GM19099 (cell line): Measurements from ENCODE around the gene RAD51D.

Source experiments
- POLR2A ChIP-seq: IDR thresholded peaks from 3 replicates; pipeline ENCODE4 v1.6.1; 2011; ENCODE audit warnings: low read depth; ENCODE audit not compliant: insufficient read length; ENCODE audit errors: extremely low read depth

RAD51D gene

DNA sequence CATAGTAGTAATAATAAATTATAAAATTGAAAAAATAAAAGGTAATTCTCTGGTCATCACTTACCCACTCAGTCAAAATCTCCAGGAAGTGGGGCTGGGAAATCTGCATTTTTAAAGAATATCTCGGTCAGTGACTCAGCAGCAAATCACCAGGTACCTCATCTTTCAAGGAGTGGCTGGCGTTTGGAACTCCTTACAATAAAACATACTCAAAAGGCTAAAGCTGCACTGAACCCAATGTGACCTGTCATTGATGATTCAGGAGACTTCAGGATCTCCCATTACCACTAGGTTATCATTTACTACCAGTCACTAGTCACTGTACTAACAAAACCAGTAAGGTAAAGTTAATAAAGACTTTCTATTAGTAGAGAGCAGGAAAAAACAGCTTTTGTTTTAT is 34.7 kb downstream of the RAD51D start:
- no peak for TF ChIP-seq POLR2A

DNA sequence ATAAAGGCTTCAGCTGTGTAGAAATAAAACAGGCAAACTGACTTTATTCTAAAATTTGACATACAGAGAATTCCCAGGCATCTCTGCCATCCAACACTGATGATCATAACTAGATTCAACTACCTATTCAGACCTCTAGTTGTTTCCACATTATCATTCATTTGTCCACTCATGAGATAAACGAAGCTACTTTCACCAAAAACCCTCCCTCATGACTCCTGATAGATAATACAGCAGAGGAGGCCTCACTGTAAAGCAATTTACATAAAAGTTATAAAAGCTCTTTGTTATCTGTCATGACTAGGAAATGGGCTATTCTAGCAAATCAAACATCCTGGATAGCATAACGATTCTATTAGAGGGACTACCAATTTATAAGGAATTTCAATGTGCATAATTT is 36.6 kb downstream of the RAD51D start:
- TF ChIP-seq POLR2A: no peak

DNA sequence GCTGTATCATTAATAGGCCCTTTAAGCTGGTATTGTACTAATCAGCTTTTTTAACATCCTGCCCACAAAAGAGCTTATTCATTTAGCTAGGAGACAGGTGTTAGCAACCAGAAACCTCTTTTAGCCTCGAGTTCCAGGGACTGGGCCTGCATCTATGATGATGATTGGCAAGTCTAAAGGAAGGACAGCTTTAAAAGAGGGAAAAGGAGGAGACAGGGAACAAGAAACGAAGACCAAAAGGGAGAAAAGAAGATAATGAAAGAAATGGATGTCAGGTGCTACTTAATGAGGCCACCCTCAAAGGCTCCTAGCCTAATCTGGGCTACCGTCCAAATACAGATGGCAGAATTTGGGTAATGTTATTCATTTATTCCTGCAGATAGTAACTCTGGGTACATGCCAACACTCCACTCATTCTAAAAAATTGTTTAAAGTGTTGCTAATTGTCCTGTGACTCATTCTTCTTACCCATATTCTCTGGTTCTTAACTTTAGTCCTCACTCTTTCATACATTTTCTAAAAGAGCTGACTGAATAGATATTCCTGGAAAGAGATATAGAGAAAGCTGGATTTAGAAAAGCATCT is 37.5 kb downstream of the RAD51D start:
- TF ChIP-seq POLR2A: peak; percentile 17

DNA sequence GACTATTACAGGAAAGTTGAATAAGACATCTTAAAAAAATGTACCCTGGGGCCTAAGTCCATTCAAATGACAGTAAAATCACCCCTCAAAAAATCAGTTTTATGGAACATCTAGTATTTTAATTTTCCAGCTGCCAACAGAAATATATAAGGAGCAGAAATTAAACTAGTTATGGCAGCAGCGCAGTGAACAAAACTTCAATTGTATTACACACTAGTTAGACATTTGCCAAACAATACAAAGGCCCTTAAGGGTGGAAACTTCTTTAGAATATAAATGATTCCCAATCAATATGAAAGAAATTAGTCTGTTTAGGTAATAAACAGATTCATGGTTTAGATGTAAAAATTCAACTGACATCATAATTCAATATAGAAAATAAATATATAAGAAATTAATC is 38.0 kb downstream of the RAD51D start:
- no peak for TF ChIP-seq POLR2A

DNA sequence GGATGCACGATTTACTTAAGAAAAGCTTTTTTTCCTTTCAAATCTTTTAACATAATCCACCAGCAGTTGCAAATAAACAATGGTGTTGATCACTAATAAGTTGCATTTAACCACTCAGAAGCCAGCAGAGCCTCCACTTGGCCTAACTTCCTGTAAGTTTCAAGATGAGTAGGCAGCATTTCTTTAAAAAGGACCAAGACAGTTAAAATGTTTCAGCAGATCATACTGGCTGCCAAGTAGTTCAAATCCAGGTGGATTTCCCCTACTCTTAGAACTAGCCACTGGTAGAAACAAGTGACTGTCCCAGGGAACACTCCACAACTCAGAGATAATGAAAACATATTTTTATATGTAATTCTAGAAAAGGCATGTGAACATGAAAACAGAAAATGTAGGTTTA is 39.1 kb downstream of the RAD51D start:
- TF ChIP-seq POLR2A: peak; percentile 33

DNA sequence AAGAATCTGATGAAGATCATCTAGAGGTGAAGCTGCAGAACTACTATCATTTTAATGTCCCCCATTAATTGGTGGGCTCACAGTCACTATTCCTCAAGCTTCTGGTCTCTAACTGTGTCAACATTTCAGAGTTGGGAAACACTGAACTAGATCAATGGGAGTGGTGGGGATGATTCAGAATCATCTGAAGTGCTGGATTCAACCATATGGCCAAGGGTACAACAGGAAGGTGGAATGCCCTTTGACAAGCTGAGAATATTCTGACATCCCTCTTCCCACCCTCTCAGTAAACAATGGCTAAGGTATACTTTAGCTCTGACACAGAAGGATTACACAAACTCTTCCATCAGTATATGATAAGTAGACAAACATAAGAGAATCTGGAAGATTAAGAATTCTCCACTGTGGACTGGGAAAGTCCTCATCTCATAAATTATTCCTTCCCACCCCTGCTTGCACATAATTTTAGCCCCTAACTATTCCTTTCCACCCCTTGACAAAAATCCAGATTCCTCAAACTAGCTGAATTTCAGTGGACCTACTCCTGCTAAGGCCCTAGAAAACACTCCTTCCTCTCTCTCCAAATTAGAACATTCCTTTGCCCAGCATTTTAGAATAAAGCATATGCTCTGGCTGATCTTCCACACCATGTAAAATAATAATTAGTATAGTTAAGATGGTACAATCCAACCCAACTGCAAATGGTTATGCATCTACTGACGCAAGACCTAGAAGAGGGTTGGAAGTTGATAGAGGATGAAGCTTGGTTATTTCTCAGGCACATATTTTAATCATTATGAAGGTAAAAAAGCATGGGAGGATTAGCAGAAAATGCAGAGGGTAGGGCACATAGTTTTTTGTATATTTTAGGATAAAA is 39.9 kb downstream of the RAD51D start:
- no peak for TF ChIP-seq POLR2A

DNA sequence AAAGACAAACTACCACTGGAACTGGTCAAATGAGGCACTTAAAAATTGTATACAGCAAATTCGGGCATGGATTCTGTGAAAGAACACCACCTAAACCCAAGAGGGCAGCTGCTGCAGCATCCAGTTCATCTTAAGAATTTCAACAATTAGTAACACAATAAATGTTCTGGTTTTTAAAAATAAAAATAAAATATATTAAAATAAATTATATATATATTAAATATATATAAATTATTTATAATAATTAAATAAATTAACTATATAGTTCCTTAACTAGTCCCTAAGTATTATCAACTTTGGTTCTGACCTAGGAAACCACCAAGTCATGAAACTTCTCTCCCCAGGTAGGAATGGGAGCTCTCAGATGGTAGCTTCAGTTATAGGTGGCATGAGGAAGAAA is 42.8 kb downstream of the RAD51D start:
- no peak for TF ChIP-seq POLR2A

DNA sequence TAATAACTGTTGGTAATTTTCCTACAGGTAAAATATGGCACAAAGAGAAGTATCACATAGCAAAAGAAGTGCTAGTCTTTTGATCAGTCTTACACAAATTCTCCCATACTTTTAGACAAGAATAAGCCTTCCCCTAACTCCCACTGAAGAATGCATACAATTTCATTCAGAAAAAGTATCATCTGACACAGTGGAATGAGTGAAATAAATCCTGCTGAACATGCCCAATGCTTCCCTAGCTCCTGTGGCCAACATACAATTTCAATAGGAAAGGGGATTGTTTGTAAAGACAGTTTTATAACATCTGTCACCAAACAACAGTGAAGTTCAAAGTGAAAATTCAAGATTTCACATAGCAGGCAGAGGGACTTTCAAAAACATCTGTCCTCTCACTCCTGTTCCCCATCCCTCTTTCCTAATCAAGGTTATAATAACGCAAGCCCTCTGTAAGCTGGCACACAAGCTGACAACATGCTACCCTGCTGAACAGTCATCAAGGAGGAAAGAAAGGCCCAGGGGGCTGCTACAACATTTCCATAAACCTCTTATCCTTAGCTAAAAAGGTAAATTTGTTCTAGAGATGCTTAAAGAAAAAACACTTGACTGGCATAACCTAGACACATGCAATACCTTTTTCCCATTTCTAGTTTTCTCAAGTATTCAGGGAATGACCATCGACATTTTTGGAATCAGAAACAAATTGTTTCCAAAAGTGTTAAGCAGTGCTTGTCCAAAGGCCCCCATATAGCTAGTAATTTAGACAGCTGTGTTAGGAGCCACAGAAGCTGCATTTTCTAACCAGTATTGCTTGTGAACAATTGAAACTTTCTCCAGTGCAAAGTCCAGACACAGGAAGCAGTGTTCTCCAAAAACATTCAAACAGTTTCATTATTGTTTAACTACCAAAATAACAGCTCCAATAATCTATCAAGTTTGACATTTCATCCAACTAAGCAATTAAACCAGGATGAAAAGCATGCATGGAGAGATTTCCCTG is 44.7 kb downstream of the RAD51D start:
- TF ChIP-seq POLR2A: no peak

DNA sequence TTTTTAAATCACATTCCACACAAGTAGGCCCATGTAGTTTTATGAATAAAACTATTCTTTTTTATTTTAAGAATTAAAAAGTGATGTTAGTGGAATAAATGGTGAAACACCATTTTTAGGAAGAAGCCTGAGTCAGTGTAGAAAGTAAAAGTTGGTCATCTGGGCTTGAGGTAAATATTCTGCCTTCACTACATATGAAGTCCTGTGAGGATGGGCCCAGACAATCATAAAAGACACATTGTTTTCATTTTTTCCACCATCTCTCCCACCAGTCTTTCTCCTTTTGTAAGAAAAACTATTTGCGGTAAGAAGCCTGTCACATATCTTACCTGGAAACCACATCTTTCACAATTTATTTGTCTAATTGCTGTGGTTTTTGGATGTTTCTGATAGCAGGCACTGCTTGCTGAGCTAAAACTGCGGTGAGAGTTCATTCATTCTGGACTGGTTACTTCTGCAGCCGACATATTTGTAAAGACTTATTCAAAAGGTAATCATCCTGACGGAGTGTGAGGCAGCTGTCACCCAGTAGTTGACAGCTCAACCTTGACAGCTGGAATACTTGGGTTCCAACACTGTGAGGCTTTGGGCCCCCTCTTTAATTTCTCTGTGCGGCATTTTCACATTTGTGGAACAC is 45.6 kb downstream of the RAD51D start:
- no peak for TF ChIP-seq POLR2A

DNA sequence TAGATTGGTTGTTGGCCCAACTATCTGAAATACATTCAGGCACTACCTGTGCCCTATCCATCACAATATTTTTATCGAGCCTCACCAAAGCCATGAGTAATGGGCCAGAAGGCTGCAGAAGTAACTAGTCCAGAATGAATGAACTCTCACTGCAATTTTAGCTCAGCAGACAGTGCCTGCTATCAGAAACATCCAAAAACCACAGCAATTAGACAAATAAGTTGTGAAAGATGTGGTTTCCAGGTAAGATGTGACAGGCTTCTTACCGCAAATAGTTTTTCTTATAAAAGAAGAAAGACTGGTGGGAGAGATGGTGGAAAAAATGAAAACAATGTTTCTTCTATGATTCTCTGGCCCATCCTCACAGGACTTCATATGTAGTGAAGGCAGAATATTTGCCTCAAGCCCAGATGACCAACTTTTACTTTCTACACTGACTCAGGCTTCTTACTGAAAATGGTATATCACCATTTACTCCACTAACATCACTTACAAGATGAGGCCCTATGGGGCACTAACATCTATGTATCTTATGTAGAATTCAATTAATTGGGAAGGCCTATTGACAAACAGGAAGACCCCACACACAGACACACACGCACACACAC is 46.4 kb downstream of the RAD51D start:
- no peak for TF ChIP-seq POLR2A

DNA sequence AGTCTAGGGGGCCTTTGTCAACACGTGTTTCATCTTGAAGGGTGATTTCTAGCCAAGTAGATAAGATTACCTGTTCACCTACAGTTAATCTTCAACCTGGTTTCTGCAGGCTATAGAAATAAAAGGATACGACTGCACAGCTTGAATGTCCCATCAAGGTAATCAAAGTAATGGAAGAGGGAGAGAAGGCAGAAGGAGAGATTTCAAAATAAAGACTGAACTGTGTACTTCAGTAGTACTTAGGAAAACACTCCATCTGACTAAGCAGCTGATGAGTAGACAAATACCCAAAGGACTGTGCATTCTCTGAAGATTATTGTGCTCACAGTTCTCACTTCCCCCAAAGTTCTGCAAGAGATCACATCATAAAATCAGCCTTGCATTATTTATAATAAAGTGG is 50.3 kb downstream of the RAD51D start:
- no peak for TF ChIP-seq POLR2A

DNA sequence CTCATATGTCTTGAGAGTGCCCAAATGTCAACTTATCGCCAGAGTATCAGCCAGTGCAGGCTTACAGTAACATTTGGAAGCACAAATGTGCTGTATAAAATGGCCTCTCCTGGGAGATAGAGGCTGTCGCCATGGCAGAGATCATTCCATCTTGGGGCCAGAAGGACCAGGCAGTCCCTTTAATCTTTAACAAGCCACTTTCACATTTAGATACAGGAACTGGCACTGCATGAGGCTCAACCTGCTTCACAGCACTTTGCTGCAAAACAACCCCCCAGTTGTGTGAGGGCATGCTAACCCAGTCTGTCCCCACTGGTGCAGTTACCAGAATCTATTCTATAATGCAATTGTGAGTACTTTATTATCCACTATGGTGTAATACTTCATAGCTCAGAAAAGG is 51.4 kb downstream of the RAD51D start:
- no peak for TF ChIP-seq POLR2A

DNA sequence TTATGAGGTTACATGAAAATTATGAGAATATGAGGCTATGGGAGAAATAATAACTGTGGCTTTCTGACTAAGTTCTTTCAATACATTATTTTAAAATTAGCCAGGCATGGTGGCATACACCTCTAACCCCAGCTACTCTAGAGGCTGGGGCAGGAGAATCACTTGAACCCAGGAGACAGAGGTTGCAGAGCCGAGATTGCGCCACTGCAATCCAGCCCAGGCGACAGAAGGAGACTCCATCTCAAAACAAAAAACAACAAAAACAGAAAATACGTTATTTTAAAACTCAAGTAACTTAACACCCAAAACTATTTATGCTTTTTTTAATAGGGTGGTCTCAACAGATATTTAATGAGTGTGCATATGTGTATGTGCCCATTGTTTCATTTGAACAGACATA is 53.8 kb downstream of the RAD51D start:
- TF ChIP-seq POLR2A: no peak

DNA sequence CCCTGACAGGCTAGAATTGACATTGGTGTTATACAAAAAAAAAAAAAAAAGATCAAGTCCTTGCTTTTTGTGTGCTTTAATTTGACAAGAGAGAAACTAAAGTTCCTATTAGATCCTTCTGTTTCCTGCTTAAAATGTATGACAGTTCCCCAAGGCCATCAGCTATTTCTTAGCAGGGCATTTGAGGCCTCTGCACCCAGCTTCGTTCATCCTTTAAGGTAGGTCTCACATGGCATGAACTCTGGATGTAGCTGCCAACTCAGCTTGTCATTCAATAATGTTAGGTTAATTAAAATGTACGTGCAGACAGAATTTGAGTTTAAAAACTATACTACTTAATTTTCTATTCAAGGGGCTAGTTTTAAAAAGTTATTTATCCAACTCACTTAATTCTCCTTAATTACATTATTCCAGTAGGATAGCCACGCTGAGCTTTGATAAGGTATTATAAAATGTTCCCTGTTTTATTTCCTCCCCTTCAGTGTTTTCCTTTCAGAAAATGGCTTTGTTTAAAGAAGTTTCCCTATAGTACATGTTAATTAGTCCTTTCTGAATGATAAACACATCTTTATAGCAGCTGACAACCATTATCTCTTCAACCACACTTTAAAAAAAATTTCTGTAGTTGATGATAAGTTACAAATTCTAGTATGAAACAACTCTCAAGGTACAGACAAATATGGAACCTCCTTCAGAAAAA is 55.0 kb downstream of the RAD51D start:
- no peak for TF ChIP-seq POLR2A
